DMS 273 treated with DMSO at 0.1 percent for 48 hours (cell line): ENCODE results near the gene DYNC1I1.

Experiments
- DNase-seq: peaks from one replicate; lab custom pipeline; 2025; lab: John Stamatoyannopoulos, UW

DYNC1I1 gene

GRCh38 chr7:95963446-95963990 is 191.2 kb downstream of the DYNC1I1 start:
- no peak for DNase-seq

GRCh38 chr7:95971716-95972115 is 199.4 kb downstream of the DYNC1I1 start:
- DNase-seq, result no peak

GRCh38 chr7:95972523-95972922 is 200.2 kb downstream of the DYNC1I1 start:
- DNase-seq, result no peak

- DNase-seq, result no peak
These were observed 201.8 kb downstream of the DYNC1I1 start for GRCh38 chr7:95974108-95974507.

- peak; percentile 81 for DNase-seq
These were observed 204.2 kb downstream of the DYNC1I1 start for GRCh38 chr7:95976369-95977060.

- DNase-seq, result no peak
These were observed 205.6 kb downstream of the DYNC1I1 start for GRCh38 chr7:95977994-95978393.

- DNase-seq, result no peak
These were observed 207.8 kb downstream of the DYNC1I1 start for GRCh38 chr7:95980167-95980566.

GRCh38 chr7:95980706-95981105 is 208.4 kb downstream of the DYNC1I1 start:
- no peak for DNase-seq

- DNase-seq, result no peak
These were observed 213.9 kb downstream of the DYNC1I1 start for GRCh38 chr7:95986178-95986764.

GRCh38 chr7:95989301-95989700 is 216.9 kb downstream of the DYNC1I1 start:
- DNase-seq, result no peak

GRCh38 chr7:95993380-95993779 is 221.0 kb downstream of the DYNC1I1 start:
- DNase-seq, result no peak

GRCh38 chr7:95996174-95996573 is 223.8 kb downstream of the DYNC1I1 start:
- no peak for DNase-seq

- no peak for DNase-seq
These were observed 224.5 kb downstream of the DYNC1I1 start for GRCh38 chr7:95996886-95997285.

- DNase-seq, result no peak
These were observed 225.3 kb downstream of the DYNC1I1 start for GRCh38 chr7:95997632-95998031.

- no peak for DNase-seq
These were observed 227.1 kb downstream of the DYNC1I1 start for GRCh38 chr7:95999481-95999880.

- peak; percentile 69 for DNase-seq
These were observed 232.2 kb downstream of the DYNC1I1 start for GRCh38 chr7:96004578-96004977.

GRCh38 chr7:96005271-96005670 is 232.9 kb downstream of the DYNC1I1 start:
- DNase-seq, result no peak

GRCh38 chr7:96009148-96009547 is 236.8 kb downstream of the DYNC1I1 start:
- DNase-seq, result no peak

GRCh38 chr7:96013836-96014235 is 241.5 kb downstream of the DYNC1I1 start:
- no peak for DNase-seq

- no peak for DNase-seq
These were observed 242.3 kb downstream of the DYNC1I1 start for GRCh38 chr7:96014617-96015016.

- DNase-seq, result no peak
These were observed 243.8 kb downstream of the DYNC1I1 start for GRCh38 chr7:96016056-96016586.

GRCh38 chr7:96016735-96017134 is 244.4 kb downstream of the DYNC1I1 start:
- DNase-seq, result no peak

GRCh38 chr7:96017877-96018276 is 245.5 kb downstream of the DYNC1I1 start:
- DNase-seq, result no peak
